DOHH2 (cell line): Measurements from ENCODE around the gene COL2A1.

Experiments
- EZH2phosphoT487 ChIP-seq: fragments of 200-600 bp; sonication (generic); IDR thresholded peaks from 2 replicates; pipeline ENCODE4 v1.6.1; 2017; ENCODE audit warnings: borderline replicate concordance, mild to moderate bottlenecking, antibody characterized with exemption, low read length, moderate library complexity, mixed read lengths
- TF ChIP-seq, protein P1 (sequence below): fragments of 200-600 bp; sonication (generic); IDR thresholded peaks from one replicate; pipeline ENCODE4 v1.5.1; 2014; ENCODE audit warnings: antibody characterized with exemption, mild to moderate bottlenecking, low read depth, low read length; ENCODE audit not compliant: poor library complexity, severe bottlenecking

DNA sequence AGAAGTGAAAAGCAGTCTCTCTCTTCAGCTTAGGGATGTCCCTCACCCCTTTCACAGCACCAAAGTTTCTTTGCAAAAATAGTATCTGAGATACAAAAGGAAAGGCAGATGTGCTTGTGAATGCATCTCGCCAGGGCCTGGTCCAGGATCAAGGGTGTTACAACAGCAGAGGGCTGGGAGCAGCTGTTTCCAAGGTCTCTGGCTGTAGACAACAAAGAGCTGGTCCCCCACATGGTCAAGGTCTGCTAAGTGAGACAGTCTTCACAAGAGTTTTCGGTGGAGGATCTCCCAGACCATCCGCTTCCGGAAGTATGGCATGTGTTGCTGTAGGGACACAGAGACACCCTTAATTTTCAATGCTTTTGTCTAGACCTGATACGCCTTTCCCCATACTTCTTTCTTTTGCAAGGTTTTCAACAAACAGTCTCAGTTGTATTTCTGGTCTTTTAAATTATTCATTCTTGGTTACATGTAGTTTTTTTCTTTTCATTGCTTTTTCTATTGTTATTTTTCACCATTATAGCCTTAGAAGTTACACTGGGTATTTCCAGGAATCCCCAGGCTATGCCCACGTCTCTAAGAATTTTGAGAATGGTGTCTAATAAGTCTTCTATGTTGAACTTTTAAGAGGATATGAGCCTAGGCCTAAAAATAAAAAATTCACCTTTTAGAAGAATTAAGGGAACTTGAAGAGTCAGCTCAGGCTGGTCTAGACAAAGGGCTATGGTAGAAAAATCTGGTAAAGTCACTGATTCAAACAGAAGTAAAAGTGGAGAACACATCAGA, 41.0 kb upstream of the COL2A1 start:
- TF ChIP-seq, protein P1, sequence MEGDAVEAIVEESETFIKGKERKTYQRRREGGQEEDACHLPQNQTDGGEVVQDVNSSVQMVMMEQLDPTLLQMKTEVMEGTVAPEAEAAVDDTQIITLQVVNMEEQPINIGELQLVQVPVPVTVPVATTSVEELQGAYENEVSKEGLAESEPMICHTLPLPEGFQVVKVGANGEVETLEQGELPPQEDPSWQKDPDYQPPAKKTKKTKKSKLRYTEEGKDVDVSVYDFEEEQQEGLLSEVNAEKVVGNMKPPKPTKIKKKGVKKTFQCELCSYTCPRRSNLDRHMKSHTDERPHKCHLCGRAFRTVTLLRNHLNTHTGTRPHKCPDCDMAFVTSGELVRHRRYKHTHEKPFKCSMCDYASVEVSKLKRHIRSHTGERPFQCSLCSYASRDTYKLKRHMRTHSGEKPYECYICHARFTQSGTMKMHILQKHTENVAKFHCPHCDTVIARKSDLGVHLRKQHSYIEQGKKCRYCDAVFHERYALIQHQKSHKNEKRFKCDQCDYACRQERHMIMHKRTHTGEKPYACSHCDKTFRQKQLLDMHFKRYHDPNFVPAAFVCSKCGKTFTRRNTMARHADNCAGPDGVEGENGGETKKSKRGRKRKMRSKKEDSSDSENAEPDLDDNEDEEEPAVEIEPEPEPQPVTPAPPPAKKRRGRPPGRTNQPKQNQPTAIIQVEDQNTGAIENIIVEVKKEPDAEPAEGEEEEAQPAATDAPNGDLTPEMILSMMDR: no peak
- TF ChIP-seq EZH2phosphoT487: no peak
